Left renal cortex interstitium (tissue), 4 donors: Measurements from ENCODE around the gene MEN1. TPM values are rescaled to one million over a fixed set of nuclear protein-coding genes. Genes with fewer than 3 reads are reported as not detected.
A peak's percentile ranks its signal among the peaks of the same experiment; 100 is the strongest.

Source experiments
- DNase-seq, 4 donors: peaks; one replicate each; pipeline ENCODE4 v3.0.0-alpha.2; 2013; ENCODE audit warnings: low read depth in 4 of 4, low spot score in 2 of 4, missing footprints in 1 of 4
- polyA plus RNA-seq, 4 donors: library from polyadenylated mRNA; unstranded; fragments of 120-200 nt; gene quantifications; one replicate each; pipeline ENCODE4 v1.2.1, GENCODE V29; 2013; ENCODE audit not compliant: insufficient read length in 4 of 4

The MEN1 gene
- polyA plus RNA-seq, 4 donors = 31.6 to 53.5 (median 42.7) TPM

DNA sequence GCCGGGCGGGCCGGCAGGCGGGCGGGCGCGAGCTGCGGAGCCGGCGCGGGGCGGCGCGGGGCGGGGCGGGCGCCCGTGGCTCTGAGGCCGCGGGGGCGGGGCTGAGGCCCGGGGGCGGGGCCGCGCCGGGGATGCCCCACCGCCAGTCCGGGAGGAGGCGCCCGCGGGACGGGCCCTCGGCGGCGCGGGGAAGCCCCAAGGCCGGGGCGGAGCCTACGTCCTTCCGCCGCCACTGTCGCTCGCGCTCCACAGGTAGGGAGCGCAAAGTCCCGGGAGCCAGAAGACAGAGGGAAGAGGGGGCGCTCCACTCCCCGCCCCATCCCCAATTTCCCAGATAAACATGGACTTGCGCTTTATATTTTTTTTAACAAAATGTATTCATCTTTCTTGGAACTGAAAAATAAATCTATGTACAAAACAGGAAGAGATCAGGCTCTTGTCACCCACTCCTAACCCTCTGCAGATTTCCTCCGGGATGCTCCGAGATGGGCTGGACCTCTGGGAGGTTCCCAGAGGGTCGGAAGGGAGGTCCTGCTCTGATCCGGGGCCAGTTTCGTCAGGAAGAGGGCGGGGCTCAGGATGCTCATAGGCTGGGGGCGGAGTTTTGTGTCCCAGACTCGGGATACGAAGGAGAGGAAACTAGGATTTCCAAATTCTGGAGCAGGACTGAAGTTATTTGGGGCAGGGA is 7.0 kb downstream of the MEN1 start, which contains the start of gene MAP4K2:
Gene MAP4K2 (minus strand): TSS at position 57 of the 688 bp plus-strand sequence. CDS start 65 bp downstream, outside the sequence.
- DNase-seq = peak; percentile 58 to 87 (median 66)

DNA sequence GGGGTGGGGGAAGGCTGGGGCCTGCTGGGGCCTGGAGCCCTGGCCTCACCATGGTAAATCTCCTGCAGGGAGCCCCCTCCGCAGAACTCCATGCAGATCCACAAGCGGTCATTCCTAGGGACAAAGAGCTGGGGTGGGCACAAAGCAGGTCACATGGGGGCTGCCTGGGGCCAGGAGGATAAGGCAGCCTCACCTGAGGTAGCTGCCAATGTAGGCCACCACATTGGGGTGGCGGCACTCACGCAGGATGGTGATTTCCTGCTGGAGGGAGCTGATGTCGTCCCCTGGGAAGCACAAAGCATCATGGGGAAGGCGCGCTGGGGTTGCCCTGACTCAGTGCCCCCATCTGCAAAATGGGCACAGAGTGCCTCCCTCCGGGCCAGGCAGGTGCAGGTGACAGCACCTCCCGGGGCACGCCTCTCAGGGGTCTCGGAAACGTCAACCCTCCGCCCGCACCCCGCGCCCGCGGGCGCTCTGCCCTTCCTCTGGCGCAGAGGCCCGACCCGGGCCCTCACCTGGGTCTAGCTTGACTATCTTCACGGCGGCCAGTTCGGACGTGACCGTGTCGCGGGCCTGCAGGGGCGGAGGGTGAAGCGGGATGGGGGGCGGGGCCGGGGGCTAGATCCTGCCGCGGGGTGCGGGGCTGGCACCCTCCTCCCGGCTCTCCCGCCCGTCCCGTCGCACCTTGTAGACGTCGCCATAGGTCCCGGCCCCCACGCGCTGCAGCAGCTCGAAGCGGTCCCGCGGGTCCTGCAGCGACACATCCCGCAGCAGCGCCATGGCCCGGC is 7.8 kb downstream of the MEN1 start:
- DNase-seq = no peak

DNA sequence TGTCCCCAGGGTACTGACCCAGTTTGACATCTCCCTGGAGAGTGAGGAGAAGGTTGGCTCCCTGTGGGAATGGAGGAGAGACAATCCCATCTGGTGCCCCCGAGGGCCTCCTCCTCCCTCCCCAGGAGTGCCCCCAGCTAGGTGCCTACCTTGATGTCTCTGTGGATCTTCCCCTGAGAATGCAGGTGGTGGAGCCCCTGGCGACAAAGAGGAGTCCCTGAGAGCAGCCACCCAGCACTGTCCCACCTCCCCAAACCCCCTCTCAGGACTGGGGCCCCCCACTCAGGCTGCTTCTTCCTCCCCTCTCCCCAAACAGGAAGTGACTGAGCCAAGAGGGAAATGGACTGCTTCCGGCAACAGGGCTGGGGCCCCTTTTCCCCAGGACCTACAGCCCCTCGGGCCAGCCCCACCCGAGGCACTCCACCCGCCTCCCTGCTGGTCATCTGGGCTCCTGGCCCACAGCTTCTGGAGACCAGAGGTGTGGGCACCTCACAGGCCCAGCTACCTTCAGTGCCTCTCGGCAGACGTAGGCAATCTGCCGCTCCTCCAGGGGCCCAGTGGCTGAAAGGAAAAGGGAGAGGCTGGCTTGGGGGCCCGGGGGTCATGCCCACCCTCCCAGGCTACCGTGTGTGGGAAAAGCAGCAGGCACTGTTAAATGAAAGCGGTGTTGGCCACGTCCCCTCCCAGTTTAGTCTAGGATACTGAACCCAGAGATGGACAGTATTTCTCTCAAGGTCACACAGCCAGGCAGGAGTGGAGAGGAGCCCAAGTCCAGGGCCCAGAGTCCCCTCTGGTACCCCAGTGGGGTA is 8.6 kb downstream of the MEN1 start:
- DNase-seq = no peak

DNA sequence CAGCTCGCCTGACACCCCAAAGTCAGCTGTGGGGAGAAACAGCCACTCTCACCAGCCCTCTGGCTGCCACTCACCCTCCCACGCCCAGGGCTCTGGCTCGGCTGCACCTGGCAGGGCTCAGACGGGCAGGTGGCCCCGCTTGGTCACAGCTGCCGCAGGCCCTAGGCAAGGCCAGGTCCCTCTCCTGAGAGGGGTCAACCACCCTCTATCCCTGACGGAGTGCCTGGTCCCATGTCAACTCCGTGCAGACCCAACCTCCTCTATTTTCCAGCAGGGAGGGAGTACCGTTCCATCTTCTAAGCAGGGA is 9.2 kb downstream of the MEN1 start:
- no peak for DNase-seq

DNA sequence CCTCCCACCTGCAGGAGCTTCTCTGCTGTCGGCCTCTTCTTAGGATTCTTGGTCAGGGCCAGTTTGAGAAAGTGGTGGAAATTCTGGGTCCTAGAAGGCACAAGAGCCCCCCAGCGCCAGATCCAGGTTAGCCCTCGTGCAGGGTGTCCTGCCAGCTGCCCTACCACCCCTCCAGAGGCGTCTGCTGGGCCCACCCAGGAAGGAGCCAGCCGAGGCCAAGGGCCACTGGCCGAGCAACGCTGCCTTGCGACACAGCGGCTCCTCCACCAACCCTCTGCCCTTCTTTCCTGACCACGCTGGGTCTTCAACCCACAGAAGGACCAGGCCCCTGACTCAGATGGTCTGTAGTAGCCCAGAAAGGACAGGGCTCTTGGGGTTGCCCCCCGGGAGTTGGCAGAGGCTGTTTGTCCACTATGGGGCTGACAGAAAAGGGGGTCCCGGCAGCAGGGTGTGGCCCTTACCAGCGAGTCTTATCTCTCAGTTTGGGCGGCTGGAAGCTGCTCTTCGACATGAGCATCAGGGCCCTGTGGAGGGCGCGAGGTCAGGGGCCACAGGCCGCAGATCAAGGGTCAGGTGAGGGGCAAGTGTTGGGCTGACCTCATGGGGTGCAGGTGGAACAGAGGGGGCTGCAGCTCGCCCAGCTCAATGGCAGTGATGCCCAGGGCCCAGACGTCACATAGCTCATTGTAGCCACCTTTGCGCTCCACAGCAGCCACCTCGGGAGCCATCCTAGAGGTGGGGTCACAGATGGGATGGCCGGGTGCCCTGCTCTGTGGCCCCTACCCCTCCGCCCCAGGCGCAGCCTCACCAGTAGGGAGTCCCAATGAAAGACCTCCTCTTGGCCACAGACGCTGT is 9.8 kb downstream of the MEN1 start:
- no peak for DNase-seq

DNA sequence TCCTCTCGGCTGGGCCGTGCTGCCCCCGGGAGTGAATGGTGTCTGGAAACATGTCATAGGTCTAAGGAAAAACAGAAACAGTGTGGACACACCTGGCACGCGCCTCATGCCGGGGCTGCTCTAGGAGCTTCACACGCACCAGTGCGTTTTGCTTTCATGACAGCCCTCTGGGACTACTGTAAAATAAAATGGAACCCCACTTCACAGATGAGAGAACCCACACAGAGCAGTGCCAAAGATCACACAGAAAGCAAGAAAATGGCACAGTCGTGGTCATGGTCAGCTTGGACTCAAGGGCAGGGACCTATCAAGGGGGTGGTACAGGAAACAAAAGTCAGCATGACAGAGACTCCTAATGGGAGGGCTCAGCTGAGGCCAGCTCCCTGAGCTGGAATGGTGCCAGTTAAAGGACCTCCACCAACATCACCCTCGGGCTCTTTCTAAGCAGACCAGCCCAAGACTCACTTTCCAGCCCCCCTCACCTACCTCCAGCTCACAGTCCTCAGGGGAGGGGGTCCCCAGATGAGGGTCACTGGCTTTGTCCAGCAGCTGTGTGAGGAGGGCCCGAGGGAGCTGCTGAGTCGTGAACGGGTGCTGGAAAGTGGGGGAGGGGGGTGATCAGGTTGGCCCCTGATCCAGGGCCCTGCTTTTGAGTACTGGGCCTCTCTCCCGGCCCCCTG is 10.6 kb downstream of the MEN1 start:
- no peak for DNase-seq

DNA sequence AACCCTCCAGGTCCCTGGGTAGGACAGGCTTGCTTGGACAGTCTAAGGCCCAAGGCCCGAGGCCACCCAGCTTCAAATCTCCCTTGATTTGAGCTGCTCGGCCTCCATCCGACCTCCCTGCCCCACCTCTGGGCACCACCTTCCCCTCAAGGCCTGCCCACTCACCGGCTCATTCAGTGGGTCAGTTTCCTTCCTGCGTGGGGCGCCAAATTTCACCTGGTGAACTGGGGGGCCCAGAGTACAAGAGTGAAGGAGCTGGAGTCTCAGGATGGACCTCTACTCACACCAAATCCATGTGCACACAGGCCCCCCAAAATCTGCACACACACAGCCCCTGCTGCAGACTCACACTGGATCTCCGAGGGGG is 11.1 kb downstream of the MEN1 start:
- DNase-seq = no peak

DNA sequence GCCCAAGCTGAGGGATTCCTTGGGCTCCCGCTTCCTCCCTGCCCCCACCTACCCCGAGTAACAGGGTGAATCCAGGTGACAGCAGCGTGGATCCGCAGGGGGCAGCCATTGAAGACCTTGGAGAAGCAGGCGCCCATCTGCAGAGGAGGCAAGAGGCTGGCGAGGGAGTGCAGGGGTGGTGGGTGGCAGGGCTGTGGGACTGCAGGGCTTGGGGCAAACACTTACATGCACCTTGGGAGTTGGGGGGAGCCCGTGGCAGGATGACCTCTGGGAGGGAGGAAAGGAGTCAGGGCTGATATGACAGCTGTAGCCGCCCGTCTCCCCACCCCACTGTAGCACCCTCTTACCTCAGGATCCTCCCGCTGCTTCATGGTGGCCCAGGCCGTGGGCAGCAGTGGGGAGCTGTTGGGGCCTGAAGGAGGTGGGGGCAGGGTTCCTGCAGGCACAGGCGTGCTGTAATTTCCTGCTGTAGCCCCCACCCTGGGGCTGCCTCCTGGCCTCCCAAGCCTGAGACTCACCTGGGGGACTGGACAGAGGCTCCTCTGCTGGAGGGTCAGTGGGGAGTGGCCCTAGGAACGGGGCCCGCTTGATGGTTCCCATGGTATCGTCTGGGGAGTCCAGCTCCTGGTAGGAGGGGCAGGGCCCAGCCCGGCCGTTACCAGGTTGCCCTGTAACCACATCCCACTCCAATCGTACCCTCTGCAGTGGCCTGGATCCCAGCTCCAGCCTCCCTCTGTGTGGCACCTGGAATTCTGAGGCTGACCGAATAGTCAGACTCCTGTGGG is 13.4 kb downstream of the MEN1 start:
- no peak for DNase-seq

DNA sequence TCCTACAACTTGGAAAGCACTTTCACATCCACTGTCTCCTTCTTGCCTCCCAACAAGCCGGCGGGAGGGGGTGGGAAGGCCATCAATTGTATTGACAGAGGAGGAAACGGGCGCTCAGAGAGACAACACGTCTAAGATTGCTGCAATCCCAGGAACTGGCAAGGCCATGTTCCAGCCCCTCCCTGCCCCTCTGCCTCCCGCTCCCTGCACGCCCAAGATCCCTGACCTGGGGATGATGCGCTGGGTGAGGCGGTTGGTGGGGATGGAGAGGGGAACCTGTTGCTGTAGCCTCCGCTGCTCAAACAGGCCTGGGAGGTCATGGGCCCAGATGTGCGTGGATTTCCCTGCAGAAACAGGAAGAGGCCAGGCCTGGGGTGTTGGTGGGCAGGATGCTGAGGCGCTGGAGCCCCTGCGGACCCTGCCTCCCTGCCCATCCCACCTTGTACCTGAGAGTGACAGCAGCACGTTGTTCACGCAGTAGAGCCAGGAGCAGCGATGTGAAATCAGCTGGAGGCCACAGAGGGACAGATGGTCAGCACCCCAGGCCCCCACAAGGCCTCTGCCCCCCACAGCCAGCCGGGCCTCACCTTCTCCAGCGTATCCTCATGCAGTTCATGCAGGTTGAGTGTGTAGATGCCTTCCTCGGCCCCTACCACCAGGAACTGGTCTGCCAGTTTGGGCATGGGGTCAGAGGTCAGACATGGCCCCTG is 14.1 kb downstream of the MEN1 start:
- no peak for DNase-seq

DNA sequence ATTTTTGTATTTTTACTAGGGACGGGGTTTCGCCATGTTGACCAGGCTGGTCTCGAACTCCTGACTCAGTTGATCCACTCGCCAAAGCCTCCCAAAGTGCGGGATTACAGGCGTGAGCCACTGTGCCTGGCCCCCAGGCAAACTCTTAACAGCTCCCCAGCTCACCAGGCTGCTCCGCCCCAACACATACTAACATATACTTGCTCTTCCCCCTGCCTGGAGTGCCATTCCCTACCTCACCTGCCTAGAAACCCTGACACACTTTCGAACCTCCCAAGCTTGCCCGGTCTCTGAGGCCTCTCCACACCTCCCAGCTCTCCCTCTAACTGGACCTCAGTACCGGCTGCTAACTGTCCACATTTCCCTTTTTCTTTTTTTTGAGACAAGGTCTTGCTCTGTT is 15.8 kb downstream of the MEN1 start:
- DNase-seq = no peak

DNA sequence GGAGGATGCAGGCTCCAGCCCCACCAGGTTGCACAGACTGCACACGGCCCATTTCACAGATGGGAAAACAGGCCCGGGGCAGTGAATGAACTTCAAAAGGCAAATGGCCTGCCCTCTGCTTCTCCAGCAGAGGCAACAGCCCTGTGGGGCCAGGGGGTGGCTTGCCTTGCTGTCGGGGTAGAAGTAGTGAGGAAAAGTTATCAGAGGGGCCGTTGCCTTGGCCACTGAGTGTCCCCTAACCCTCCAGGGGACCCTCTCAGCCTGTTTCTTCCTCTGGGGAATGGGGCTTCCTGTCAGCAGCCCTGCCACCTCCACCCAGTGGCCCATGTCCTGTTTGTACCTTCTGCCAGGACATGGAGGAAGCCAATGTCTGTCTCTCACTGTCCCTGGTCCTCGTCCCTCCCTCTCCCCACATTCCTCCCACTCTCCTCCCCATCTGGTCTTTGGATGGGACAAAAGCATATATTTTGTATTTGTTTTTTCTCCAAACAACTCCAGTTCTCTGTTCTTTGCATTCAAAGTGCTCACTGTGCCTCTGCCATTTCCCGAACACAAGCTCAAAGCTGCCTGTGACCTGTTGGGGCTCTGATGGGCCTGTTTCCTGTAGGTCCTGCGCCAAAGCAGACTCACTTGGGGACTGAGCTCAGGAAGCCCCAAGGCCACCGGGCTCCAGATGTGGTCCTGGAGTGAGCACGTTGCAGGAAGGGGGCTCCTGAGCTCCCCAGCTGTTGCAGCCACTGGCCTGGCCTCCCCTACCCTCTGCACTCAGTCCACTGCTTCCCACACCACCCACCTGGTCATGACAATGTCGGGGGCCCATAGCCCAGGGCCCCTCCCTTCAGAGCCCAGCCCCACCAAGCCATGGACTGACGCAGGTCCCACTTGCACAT is 16.8 kb downstream of the MEN1 start:
- DNase-seq = no peak

DNA sequence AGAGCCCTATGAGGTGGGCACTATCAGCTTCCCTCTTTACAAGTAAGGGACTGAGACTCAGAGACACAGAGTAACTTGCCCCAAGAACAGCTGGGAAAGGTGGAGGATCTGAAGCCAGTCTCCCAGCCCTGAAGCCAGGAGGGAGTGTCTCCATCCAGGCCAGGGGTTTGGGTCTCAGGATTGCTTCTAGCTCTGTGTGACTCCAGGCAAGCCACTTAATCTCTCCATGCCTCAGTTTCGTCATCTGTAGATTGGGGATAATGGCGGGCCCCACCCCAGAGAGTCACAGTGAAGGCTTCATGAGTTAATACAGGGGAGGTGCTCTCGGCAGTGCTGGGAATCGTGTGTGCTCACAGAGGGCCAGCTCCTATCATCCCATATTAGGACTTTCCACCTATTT is 17.9 kb downstream of the MEN1 start:
- DNase-seq = no peak

DNA sequence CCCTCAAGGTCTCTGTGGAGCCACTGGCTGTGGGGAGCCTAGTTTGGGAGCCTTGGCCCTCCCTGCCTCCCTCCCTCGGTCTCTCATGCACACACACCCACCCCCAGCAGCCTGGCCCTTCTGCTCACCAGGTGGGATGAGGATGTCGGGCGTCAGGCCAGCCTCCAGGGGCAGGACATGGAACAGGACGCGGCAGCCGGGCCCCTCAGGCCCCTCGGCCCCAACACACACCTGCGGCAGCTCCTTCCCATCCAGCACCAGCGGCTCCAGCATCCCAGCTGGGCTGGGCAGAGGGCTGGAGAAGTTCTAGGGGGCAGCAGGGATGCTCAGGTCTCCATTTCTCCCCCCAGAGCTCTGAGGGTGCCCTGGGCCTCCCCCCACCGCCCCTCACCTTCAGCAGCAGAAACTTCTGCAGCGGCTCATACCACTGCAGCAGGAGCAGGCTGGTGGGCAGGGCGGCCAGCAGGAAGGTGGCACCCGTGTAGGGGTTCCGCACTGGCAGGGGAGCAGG is 18.5 kb downstream of the MEN1 start:
- no peak for DNase-seq

DNA sequence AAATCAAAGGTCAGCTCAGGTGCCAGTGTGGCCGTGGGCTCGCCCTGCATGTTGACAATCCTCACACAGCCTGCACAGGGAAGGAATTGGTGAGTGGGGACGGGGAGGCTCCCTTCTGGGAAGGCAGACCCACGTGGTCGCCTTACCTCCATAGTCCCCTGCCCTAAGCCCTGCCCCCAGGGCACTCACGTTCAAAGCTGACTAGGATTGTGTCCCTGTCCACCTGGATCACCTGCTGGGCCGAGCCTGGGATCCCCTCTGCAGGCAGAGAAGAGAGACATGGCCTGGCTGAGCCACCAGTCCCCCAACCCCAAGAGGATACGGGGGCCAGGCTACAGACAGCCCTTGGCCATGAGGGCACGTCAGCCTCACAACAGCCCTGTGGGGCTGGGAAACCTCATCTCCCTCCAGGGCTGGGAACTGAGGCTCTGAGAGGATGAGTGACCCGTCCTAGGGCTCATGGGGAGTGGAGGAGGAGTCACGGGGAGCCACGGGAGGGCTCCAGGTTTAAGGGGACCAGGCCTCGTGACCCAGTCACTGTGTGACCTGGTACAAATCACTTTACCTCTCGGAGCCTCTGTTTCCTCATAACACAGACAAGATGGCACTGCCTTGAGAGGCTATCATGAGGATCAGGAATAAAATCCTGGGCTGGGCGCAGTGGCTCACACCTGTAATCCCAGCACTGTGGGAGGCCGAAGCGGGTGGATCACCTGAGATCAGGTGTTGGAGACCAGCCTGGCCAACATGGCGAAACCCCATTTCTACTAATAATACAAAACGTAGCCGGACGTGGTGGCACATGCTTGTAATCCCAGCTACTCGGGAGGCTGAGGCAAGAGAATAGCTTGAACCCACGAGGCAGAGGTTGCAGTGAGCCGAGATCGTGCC is 19.9 kb downstream of the MEN1 start:
- no peak for DNase-seq

DNA sequence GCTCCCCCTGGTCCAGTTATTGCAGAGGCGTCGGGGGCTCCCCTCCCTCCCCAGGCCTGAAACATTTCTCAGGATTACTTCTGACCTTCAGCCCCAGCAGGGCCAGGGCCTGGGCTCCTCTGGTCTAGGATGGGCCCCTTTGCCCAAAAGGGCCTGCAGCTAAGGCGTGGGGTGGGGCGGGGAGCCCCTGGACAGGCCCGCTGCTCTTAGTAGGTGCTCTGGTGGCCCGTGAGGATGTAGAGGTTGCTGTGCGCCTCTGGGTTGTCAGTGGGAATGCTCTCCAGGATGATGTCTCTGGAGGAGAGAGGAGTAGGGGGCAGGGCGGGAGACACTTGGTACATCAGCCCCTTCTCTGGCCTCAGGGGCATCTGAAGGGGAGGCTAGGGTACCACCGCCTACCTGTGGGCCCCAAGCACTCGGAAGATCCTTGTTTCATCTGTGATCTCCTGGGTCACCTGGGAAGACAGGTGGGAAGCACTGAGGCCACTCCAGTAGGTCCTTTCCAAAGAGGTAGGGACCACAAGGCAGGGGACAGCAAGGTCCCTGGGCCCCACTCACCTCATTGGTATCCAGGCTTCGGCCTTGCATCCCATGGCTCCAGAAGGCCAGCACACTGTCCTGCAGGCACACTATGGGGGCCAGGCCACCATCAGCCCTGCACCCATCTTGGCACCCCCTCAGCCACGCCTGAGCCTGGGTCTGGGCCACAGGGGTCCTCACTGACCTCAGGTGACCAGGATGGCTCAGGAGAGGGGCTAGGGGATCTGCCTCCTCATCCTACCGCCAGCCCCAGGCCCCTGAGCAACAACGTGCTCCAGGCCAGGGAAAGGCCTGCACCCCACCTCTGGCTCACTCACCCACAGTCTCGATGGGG is 20.8 kb downstream of the MEN1 start:
- DNase-seq = no peak
